Glomerular endothelial cell (primary cell): ENCODE data around the gene ST6GALNAC1. TPM values are rescaled to one million over a fixed set of nuclear protein-coding genes. Genes with fewer than 3 reads are reported as not detected.

ENCODE experiments used
- DNase-seq: peaks from one replicate; pipeline ENCODE4 v3.0.0-alpha.2; 2011; ENCODE audit warnings: low read depth, low spot score; ENCODE audit errors: extremely low read depth
- total RNA-seq: library from RNA; depleted of rRNA; stranded (reverse); fragments of >200 nt; gene quantifications from 2 replicates; pipeline ENCODE4 v1.2.3, GENCODE V29; 2015

Gene ST6GALNAC1
- total RNA-seq, 1 donor from 2014 or later: not detected

- DNase-seq: no peak
Measured at GRCh38 chr17:76584427-76585032, 59.0 kb downstream of the ST6GALNAC1 start.

GRCh38 chr17:76582660-76583059, 60.9 kb downstream of the ST6GALNAC1 start:
- no peak for DNase-seq

GRCh38 chr17:76581515-76581914, 62.0 kb downstream of the ST6GALNAC1 start:
- DNase-seq: no peak

- DNase-seq: no peak
Measured at GRCh38 chr17:76579281-76579680, 64.3 kb downstream of the ST6GALNAC1 start.

GRCh38 chr17:76578376-76578775, 65.2 kb downstream of the ST6GALNAC1 start:
- no peak for DNase-seq

GRCh38 chr17:76577876-76578275, 65.7 kb downstream of the ST6GALNAC1 start:
- no peak for DNase-seq

- no peak for DNase-seq
Measured at GRCh38 chr17:76576189-76576588, 67.4 kb downstream of the ST6GALNAC1 start.

- DNase-seq: no peak
Measured at GRCh38 chr17:76575570-76575969, 68.0 kb downstream of the ST6GALNAC1 start.

Other genes with a start within 250 kb of the ST6GALNAC1 start
- gene UBE2O, start 190.6 kb downstream of the ST6GALNAC1 start, total RNA-seq: 21.3 and 33.5 TPM in 2 replicates
- gene AANAT, start 176.2 kb downstream of the ST6GALNAC1 start, total RNA-seq: not detected in 2 replicates
- 77.3 and 132 TPM in 2 replicates for gene RHBDF2, start 142.3 kb downstream of the ST6GALNAC1 start, total RNA-seq
- gene CYGB, start 106.0 kb downstream of the ST6GALNAC1 start, total RNA-seq: 7.0 TPM in 2 replicates
- 0.58 and 1.8 TPM in 2 replicates for gene PRCD, start 103.7 kb downstream of the ST6GALNAC1 start, total RNA-seq
- gene ST6GALNAC2, start 57.9 kb downstream of the ST6GALNAC1 start, total RNA-seq: 1.8 and 3.3 TPM in 2 replicates
- 208 and 276 TPM in 2 replicates for gene MXRA7, start 67.2 kb upstream of the ST6GALNAC1 start, total RNA-seq
- 27.2 and 31.8 TPM in 2 replicates for gene JMJD6, start 82.8 kb upstream of the ST6GALNAC1 start, total RNA-seq
- 23.8 and 33.6 TPM in 2 replicates for gene METTL23, start 83.1 kb upstream of the ST6GALNAC1 start, total RNA-seq
- 219 and 305 TPM in 2 replicates for gene SRSF2, start 93.6 kb upstream of the ST6GALNAC1 start, total RNA-seq
- gene MFSD11, start 94.4 kb upstream of the ST6GALNAC1 start, total RNA-seq: 31.2 and 35.6 TPM in 2 replicates
- gene MGAT5B, start 224.6 kb upstream of the ST6GALNAC1 start, total RNA-seq: 9.1 and 10.0 TPM in 2 replicates